GM18861 (cell line): ENCODE results near the gene MYO5B.
"Not testable (repeated sequence)": the region's sequence is repeated elsewhere in the genome, so short reads cannot be mapped to it uniquely, and the experiment has no call there.

Experiments
- ATAC-seq: cut with Tn5 transposase; IDR thresholded peaks from one replicate; pipeline ENCODE4 v1.9.1; 2021; ENCODE audit not compliant: unreplicated experiment

The MYO5B gene

DNA sequence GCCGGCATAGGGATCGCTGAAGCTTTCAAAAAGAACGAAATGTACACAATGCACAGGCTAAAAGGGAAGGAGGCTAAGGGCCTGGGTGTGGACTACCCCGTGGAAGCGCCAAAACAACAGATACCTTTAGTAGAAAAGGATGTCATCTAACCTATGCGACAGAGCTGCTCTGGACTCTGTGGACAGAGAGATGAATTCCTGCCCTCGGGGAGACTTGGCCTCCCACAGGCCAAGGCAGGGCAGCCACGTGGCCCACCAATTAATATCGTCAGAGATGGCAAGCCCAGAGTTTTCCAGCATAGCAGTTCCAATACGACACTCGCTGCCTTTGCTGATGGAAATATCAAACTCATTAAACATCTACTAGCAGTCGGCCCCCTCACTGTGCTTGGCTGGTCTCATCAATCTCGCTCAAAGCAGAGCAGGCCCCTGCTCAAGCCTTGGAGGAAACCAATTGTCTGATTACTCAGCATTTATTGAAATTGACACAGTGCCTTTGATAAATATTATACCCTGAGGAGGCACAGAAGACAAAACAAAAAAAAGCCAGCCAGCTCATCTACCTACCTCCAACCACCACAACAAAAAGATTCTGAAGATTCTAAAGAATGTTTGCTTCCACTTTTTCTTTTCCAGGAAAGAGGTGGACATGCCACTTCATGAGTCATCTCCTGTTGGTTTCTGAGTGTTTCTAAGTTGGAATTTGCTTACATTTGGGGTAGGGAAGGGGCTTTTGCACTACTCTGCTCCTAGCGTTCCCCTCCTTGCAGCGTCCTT, 302.6 kb downstream of the MYO5B start:
- no peak for ATAC-seq

DNA sequence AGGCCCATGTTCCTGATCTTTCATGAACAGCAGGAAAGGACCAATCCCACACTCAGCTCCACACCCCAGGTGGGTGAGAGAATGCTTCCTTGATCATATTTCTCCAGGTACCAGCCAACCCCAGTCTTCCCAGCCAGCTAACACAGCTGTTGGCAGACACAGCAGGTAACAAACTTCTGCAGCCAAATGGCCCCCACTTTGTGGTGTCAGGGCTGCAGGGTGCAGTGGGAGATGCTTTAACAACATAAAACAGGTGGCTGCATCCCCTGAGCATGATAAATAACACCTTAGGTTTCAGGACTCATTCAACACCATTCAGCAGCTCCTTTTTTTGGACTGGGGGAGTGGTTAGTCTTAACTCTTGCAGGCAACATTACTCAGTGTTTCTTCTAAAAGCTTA, 304.9 kb downstream of the MYO5B start:
- ATAC-seq = no peak

DNA sequence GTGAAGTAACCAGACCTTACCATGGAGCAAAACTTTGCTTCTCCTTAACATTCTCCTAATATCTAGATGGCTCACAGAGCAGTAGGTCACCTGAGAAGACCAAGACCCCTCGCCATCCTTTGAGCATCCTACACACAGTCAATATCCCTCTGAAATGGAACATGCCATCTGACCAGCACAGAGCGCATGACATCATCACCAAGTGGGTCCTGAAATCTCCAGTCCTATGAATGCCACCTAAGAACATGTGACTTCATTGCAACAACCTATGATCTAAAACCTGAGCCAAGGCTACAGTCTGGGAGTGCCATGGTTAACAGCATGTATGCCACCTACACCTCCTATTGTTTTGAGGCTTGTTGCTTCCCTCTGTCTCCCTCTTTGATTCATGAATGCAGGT, 305.4 kb downstream of the MYO5B start:
- not testable (repeated sequence) for ATAC-seq

DNA sequence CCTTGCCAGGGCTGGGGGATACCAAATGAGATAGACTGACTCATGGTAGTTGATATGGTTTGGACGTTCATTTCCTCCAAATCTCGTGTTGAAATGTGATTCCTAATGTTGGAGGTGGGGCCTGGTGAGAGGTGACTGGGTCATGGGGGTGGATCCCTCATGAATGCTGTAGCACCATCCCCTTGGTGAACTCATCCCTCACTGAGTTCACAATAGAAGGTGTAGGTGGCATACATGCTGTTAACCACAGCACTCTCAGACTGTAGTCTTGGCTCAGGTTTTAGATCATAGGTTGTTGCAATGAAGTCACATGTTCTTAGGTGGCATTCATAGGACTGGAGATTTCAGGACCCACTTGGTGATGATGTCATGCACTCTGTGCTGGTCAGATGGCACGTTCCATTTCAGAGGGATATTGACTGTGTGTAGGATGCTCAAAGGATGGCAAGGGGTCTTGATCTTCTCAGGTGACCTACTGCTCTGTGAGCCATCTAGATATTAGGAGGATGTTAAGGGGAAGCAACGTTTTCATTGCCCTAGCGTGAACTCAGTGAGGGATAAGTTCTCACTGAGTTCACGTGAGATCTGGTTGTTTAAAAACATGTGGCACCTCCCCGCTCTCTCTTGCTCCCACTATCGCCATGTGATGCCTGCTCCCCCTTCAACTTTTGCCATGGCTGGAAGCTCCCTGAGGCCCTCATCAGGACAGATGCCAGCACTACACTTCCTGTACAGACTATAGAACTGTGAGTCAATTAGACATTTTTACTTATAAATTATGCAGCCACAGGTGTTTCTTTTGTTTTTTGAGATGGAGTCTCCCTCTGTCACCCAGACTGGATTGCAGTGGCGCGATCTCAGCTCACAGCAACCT, 307.8 kb downstream of the MYO5B start:
- ATAC-seq = no peak

DNA sequence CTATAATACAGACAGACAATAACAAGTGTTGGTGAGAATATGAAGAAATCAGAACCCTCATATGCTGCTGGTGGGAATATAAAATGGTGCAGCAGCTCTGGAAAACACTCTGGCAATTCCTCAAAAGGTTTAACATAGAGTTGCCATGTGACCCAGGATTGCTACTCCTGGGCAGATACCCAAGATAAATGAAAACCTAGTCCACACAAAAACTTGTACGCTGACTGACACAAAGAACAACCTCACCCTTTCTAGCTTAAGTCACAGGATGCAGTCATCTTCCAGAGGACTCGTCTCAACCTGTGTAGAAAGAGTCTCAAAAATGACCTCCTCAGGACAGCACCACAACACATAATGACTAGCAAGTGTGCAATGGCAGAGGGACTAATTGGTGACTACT, 310.0 kb downstream of the MYO5B start:
- ATAC-seq = no peak

DNA sequence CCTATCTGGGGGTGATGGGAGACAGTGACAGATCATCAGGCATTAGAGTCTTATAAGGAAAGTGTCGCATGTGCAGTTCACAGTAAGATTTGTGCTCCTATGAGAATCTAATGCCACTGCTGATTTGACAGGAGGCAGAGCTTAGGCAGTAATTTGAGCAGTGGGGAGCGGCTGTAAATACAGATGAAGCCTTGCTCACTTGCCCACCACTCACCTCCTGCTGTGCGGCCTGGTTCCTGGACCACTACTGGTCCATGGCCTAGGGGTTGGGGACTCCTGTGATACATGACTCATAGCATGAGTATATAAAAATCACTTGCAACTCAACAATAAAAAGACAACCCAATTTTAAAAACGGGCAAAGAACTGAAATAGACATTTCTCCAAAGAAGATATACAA, 310.5 kb downstream of the MYO5B start:
- no peak for ATAC-seq

DNA sequence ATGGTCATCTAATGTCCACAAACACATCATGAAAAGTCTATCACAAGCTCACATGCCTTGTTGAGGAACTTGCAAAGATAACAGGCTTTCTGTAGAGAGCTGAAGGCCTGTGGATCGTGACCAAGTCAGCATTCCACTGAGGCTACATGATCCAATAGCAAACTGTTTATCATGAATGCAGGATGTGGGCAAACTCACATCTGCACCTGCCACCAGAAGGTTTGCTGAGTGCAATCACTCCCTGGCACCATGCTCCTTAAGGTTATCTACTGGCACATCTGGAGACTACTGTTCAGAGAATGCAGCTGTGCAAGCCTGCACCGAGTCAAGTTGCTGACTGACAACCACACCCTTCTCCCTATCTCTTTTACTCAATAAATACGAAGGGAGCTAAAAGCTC, 314.3 kb downstream of the MYO5B start:
- ATAC-seq = no peak

DNA sequence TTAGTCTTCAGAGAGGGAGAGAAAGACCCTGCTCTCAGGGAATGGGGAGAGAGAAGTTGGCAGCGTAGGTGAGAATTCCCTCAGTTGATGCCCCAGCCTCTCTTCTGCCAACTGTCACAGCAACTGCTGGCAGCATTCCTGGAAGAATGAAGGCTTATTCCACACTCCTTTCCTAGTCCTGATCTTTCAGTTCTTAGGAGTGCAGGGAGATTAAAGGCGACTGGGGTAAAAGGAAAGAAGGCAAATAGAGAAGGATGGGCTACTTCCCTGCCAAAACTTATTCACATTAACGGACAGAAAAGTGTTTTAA, 315.7 kb downstream of the MYO5B start:
- ATAC-seq = no peak

DNA sequence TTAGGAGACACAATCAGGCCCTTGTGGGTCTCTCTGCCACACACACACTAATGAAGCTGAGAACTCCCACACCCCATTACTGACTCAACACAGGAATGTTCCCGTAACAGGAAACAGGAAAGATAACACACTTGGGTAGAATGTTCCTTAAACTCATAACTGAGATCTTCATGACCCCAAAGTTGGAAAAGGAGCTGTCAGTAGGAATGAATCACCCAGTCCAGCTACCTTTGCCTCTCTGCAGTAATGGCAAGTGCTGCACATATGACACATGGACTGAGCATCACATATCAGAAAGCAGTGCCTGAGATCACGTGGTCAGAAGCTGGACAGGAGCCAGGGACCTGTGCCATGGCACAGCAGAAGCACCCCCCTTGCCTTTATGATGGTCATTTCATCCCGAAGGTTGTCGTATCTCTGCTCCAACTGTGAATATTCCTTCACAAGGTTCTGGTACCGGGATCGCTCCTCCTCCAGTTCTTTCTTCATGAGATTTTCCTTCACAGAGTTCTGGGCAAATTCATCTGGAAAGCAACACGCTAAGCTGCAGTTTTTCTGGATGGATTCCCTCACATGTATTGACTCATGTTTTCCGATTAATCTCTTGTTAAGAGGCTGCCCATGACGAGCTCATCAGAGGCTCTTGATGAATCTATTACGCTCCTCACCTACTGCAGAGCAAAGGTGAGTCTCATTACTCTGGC, 316.2 kb downstream of the MYO5B start:
- no peak for ATAC-seq

DNA sequence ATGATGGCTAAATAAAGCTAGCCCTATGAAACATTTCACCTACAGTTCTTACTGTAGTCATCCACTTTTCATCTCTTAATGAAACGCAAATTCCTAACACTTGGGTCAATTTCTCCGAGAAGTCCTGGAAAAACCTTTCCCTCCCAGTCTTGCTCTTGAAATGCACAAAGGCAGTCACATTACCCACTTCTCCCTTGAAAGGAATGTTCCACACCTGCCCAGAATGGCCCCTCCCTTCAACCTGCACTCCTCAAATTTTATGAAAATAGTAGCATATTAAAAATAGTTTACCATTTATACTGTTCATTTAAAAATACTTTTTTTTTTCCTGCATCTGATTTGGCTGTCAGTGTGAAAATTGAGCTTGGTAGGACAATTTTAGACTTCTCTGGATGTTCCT, 316.9 kb downstream of the MYO5B start:
- no peak for ATAC-seq

DNA sequence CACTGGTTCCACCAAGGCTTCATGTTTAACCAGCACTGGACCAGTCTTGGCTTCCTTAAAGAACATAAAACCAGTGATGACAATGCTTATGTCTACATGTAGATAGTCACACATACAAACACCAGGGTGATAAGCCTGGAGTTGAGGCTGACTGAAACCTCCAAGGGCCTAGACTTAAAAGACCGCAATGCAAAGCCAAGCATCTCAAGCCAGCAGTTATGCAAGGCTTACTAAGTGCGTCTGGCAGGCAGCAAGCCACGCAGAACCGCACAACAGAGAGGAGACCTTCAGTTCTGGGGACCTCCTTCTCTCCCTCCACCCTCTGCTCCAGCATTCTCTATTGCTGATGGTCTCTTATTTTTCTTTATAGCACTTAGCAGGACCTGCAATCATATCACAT, 318.4 kb downstream of the MYO5B start:
- ATAC-seq = no peak

DNA sequence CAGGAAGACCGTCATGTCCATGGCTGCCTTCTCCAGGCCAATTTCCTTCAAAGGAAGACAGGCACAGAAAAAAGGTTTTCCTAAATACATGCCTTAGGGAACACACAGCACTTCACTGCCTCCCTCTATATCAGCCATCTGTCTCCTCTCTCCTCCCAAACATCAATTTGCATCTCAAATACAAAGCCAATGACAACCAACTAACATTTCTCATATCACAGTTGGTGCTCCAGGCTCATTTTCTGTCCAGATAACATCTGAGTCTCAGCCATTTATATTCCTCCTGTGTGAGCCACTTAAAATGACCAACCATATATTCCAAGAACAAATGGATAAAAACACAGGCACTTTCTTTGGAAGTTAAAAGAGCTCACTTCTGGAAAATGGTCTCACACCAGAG, 319.2 kb downstream of the MYO5B start:
- no peak for ATAC-seq

DNA sequence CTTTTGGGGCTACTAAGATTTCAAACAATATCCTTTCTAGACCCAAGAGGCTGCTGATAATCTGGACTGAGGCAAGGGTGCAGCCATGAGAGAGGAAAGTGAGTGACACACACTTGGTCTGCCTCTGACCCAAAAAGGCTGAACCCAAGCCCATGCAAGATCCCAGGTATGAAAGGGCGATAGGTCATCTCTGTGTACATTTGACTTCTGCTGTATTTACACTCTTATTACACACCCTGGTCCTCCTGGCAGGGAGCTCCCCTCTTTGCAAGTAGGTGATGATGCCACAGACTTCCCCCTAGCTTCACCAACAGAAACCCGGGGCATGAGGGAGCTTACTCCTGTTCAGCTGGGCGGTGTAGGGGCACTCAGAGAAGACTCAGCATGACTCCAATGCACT, 319.8 kb downstream of the MYO5B start:
- ATAC-seq = no peak

DNA sequence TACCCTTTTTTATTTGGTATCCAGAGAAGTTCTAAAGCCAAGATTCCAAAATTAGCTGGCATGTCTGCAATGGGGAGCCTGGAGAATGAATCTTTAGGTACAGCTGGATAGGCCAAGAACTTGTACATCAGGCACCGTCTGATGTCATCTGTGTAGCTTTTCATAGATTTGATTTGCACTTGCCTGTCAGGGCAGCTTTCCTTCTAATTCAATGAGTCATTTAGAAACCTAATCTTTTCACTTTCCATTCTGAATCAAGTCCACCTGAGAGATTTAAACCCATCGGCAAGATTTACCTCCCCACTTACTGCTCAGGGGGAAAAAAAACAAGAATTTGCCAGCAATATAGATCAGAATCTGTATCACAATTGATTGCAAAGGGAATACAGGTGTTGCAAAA, 320.7 kb downstream of the MYO5B start:
- ATAC-seq = peak; percentile 70

DNA sequence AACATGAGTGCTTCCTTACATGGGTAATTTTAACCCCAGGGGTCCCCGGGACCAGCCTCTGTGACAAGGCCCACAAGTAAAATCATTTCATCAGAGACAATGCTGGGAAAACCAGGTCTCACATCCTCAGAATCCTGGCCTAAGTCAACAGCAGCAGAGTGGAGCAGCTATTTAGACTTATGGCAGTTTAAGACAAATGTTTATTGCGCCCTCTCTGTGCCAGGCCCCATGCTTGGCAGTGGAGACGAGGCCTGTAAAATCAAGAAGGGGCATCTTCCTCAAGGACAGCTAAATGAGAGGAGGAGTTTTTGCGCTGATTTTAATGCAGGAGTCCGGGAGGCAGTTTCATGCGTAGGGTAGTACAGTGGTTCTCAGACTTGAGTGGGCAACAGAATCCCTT, 325.6 kb downstream of the MYO5B start:
- no peak for ATAC-seq

DNA sequence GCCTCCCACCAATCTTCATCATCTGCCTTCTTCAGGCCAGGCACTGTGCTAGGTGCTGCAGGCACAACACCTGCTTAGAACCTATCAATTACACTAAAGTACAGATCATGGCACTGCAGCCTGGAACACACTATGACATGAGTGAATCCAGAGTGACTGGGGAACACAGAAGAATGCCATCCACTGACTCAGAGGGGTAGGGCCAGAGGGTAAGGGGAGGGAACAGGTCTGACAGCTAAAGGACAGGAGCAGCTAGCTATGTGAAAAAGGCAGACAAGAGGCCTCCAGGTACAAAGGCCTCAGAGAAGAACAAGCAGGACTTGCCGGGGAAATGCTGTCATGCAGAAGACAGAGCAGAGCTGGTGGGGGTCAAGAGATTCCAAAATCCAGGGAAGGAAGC, 328.3 kb downstream of the MYO5B start:
- no peak for ATAC-seq

DNA sequence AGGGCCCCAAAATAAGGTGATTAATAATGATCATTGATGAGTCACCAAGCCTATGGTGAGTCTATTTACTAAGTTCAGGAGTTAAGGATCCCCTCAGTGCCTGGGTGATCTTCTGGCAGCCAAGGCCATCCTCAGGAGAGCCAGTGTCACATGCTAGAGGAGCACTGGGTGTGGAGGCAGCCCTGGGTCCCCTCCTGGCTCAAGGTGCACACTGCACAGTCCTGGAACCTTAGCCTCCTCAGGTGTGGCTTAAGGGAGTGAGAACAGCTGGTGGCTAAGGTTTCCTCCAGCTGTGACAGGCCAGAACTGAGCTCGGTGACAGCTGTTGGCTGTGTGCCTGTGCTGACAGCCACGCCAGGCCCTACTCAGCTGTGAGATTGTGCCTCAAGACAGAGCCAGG, 329.5 kb downstream of the MYO5B start:
- ATAC-seq = no peak

DNA sequence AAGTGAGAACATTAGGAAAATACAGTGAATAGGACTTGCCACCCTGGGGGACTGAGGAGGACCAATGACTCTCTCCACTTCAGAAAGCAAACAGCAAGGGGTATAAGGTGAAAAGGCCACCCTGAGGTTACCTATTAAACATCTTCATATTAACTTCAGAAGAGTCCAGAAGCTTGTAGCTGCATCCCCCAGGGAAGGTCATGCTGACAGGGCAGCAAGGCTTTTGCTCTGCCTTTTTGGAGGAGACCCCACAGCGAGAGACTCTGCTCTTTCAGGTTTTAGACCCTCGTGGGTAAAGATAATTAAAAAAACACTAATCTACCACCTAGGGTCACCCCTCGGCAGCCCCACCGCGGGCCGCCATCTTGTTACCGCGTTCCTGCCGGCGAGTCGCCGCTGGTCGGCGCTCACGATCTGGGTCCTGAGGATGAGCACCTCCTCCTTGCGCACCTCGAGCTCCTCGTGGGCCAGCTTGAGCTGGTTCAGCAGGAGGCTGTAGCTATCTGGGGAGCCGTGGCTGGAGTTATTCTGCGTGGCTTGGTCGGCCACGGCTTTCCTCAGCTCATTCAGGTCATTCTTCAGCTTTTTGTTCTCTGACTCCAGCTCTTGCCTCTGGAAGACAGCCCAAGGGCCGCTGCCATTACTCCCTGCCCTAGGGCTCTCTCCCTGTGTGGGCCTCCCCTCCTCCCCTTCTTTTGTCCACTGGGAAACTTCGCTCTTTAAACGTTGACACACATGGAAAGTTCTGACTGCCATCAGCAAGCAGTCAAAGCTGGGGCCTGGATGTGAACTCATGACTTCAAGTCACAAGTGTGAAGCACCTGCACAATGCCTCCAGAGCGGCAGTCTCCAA, 331.0 kb downstream of the MYO5B start:
- ATAC-seq = no peak

DNA sequence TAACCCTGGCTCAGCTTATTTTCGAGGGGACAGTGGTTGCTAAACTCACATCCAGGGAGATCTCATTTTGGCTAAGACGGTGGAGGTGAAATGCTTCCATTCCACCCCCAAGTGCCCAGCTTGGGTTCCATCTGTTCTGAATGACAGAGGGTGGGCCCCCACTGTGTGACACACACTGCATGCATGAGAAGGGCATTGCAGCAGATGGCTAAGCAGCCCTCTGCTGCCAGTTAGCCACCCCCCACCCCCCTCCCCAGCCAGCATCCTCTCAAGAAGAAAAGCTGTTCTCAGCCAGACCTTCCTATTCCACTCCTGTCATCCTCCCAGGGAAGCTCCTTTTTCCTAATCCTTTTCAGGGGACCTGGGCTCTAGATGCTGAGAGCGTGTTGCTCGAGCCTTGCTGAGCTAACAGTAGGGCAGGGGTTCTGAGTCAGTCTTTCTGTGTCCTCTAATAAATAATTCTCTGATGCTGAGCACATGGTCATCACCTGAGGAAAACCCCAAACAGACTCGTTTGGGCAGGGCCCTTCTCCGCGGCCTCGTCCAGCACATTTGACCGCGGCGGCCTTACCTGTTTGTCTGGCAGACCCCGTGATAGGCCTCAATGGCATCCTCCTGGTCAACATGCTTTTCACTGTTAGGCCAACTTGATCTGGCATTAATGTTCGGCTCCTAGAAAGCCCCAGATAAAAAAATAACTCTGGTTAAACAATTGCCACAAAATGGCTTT, 332.1 kb downstream of the MYO5B start:
- no peak for ATAC-seq

DNA sequence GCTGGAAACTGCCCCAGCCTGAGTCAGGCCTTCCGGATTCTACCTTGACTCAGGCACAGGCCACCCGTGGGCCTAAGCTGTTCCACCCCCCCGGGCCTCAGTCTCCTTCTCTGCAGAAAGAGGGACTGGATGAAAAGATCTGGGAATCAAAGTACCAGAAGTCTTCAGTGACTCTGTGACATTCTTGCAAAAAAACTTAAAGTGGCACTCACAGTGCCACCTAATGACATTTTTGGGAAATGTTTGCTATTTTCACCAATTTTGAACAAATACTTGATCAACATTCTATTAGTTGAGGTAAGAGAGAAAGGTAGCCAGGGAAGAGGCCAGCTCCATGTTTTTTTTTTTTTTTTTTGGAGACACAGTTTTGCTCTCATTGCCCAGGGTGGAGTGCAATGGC, 333.3 kb downstream of the MYO5B start:
- no peak for ATAC-seq
